ENCODE data around the gene SLC6A8. TPM values are rescaled to one million over a fixed set of nuclear protein-coding genes. Genes with fewer than 3 reads are reported as not detected.

The SLC6A8 gene
- total and polyA plus RNA-seq, 2 donors (not counting 1 experiment from before 2014, with no cell fraction given): 0.49 to 2.9 TPM

GRCh38 chrX:153639177-153640044 is 48.3 kb upstream of the SLC6A8 start:
- H3K4me3 ChIP-seq (ENCODE audit: control extremely low read depth in 1 of 5, extremely low read depth in 1 of 5, insufficient read depth in 1 of 5, low read depth in 2 of 5, low read length in 4 of 5): no peak overlapping the region
- peaks cover 14 to 21% of the 10 kb centered on the region in 2 donors for H3K4me1 ChIP-seq (ENCODE audit: control insufficient read depth in 2 of 2, insufficient read depth in 2 of 2, low read length in 2 of 2)
- ChIA-PET CTCF (no interaction called here), POLR2A (no interaction called here)
- no peak overlapping the region for H3K4me3 Mint-ChIP-seq
- H3K4me2 ChIP-seq (replicated peaks; ENCODE audit: low read depth, low read length, poor library complexity, severe bottlenecking): no peak overlapping the region
- H3K27ac ChIP-seq (ENCODE audit: low read length in 2 of 2): no peak overlapping the region
- H3K36me3 ChIP-seq (replicated peaks in 1 of 2; ENCODE audit: control extremely low read depth in 1 of 2, control insufficient read depth in 1 of 2, extremely low read depth in 1 of 2, insufficient read depth in 2 of 2, low read length in 1 of 2): no peaks in the 10 kb centered on the region
- intact Hi-C loops (cut with micrococcal nuclease): no loop called here
- peaks cover 13% of the 10 kb centered on the region for H3K27me3 Mint-ChIP-seq
- DNase-seq (no peak), ATAC-seq (ENCODE audit: low read depth) (no peak)
- H2AFZ ChIP-seq (ENCODE audit: insufficient read depth, low read depth, low read length, poor library complexity, severe bottlenecking): no peak overlapping the region
- no peak overlapping the region for H3K9ac ChIP-seq (ENCODE audit: low read length)
- no peaks in the 10 kb centered on the region for H3K79me2 ChIP-seq (ENCODE audit: control insufficient read depth, insufficient read depth, low read length)
- peaks cover 17% of the 10 kb centered on the region for H3K4me1 Mint-ChIP-seq
- WGBS (ENCODE audit: insufficient coverage): 86% methylated on average over 10 of the region's 28 CpGs
- H3K9me3 ChIP-seq (ENCODE audit: control extremely low read depth in 1 of 3, control insufficient read depth in 2 of 3, insufficient read depth in 1 of 3, low read length in 2 of 3): no peaks in the 10 kb centered on the region
- no peak overlapping the region for H3K27ac Mint-ChIP-seq
- H3K27me3 ChIP-seq (replicated peaks in 1 of 4; ENCODE audit: control extremely low read depth in 1 of 4, control insufficient read depth in 3 of 4, insufficient read depth in 4 of 4, low read length in 3 of 4): peaks cover 0 to 42% (median 8%) of the 10 kb centered on the region in 4 experiments
- H4K20me1 ChIP-seq (ENCODE audit: control insufficient read depth, insufficient read depth, low read length, poor library complexity, severe bottlenecking): no peaks in the 10 kb centered on the region
- TF ChIP-seq EZH2 (IDR thresholded peaks at IDR 0.05; ENCODE audit: borderline replicate concordance, insufficient read depth, low read depth, low read length, poor library complexity, severe bottlenecking): no peak
- no peaks in the 10 kb centered on the region for H3K9me3 Mint-ChIP-seq (ENCODE audit: insufficient read depth)

- 95% methylated on average over 9 of the region's 23 CpGs for WGBS (ENCODE audit: insufficient coverage)
- POLR2A ChIA-PET: interaction anchor here (0.6 kb wide), 1 partner anchor 23 kb away, joined by 8 read pairs; no protein-coding TSS in a partner anchor
- H3K9me3 Mint-ChIP-seq (ENCODE audit: insufficient read depth): no peaks in the 10 kb centered on the region
- no peak overlapping the region for H3K4me2 ChIP-seq (replicated peaks; ENCODE audit: low read depth, low read length, poor library complexity, severe bottlenecking)
- intact Hi-C loops (cut with micrococcal nuclease): no loop called here
- H4K20me1 ChIP-seq (ENCODE audit: control insufficient read depth, insufficient read depth, low read length, poor library complexity, severe bottlenecking): no peaks in the 10 kb centered on the region
- H3K27me3 Mint-ChIP-seq: peaks cover 13% of the 10 kb centered on the region
- peaks cover 14 to 21% of the 10 kb centered on the region in 2 donors for H3K4me1 ChIP-seq (ENCODE audit: control insufficient read depth in 2 of 2, insufficient read depth in 2 of 2, low read length in 2 of 2)
- no peak overlapping the region for H3K27ac Mint-ChIP-seq
- peaks cover 17% of the 10 kb centered on the region for H3K4me1 Mint-ChIP-seq
- H3K79me2 ChIP-seq (ENCODE audit: control insufficient read depth, insufficient read depth, low read length): no peaks in the 10 kb centered on the region
- no peak overlapping the region for H2AFZ ChIP-seq (ENCODE audit: insufficient read depth, low read depth, low read length, poor library complexity, severe bottlenecking)
- H3K36me3 ChIP-seq (replicated peaks in 1 of 2; ENCODE audit: control extremely low read depth in 1 of 2, control insufficient read depth in 1 of 2, extremely low read depth in 1 of 2, insufficient read depth in 2 of 2, low read length in 1 of 2): no peaks in the 10 kb centered on the region
- peaks cover 0 to 50% (median 8%) of the 10 kb centered on the region in 4 experiments for H3K27me3 ChIP-seq (replicated peaks in 1 of 4; ENCODE audit: control extremely low read depth in 1 of 4, control insufficient read depth in 3 of 4, insufficient read depth in 4 of 4, low read length in 3 of 4)
- CTCF ChIA-PET: interaction anchor here (1.5 kb wide), 1 partner anchor 8 kb away, joined by 3 read pairs; no protein-coding TSS in a partner anchor
- H3K27ac ChIP-seq (ENCODE audit: low read length in 2 of 2): no peak overlapping the region
- H3K4me3 ChIP-seq (ENCODE audit: control extremely low read depth in 1 of 5, extremely low read depth in 1 of 5, insufficient read depth in 1 of 5, low read depth in 2 of 5, low read length in 4 of 5): no peak overlapping the region
- ATAC-seq (ENCODE audit: low read depth) (no peak), DNase-seq (no peak)
- H3K4me3 Mint-ChIP-seq: no peak overlapping the region
- no peaks in the 10 kb centered on the region for H3K9me3 ChIP-seq (ENCODE audit: control extremely low read depth in 1 of 3, control insufficient read depth in 2 of 3, insufficient read depth in 1 of 3, low read length in 2 of 3)
- TF ChIP-seq CTCF (IDR thresholded peaks at IDR 0.05) (no peak), EZH2 (IDR thresholded peaks at IDR 0.05; ENCODE audit: borderline replicate concordance, insufficient read depth, low read depth, low read length, poor library complexity, severe bottlenecking) (no peak)
- no peak overlapping the region for H3K9ac ChIP-seq (ENCODE audit: low read length)
These were observed 47.6 kb upstream of the SLC6A8 start for GRCh38 chrX:153640045-153640686.

Data from B cell (primary cell).